ENCODE measurements around the gene RPGR. TPM values are rescaled to one million over a fixed set of nuclear protein-coding genes. Genes with fewer than 3 reads are reported as not detected.
A peak's percentile ranks its signal among the peaks of the same experiment; 100 is the strongest.

RPGR gene
- polyA plus RNA-seq, 3 donors = 4.3 to 10.9 (median 5.1) TPM

DNA sequence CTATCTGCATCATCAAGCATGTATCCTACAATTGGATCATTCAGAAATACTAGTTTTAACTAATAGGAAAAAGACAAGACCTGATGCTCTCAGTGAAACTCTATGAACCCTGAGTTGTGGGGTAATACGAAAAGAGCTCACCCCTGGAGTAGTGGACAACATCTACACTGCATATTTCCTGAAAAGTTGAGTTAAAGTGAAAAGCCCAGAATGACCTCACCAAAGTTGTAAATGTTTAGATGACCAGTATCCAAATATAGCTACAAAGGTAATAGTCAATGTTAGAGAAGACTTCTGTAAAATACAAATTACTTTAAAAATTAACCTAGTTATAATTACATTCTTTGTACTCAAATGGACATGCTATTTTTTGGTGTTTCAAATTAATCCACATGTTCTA lies 53.9 kb downstream of the RPGR start:
- Histone ChIP-seq H3K27ac (ENCODE audit: low read depth in 1 of 2, low read length in 2 of 2) (no peak overlapping the region), H3K4me2 (replicated peaks; ENCODE audit: extremely low read depth, low read length, poor library complexity, severe bottlenecking) (no peak overlapping the region), H3K4me1 (ENCODE audit: control insufficient read depth in 1 of 2, insufficient read depth in 2 of 2, low read length in 2 of 2) (peaks cover 8 to 18% of the 10 kb centered on the region in 2 donors), H3K4me3 (replicated peaks in 1 of 3; ENCODE audit: low read depth in 2 of 3, low read length in 3 of 3) (no peak overlapping the region), H3K79me2 (ENCODE audit: insufficient read depth, low read length) (no peaks in the 10 kb centered on the region), H2AFZ (ENCODE audit: insufficient read depth, low read depth, low read length, poor library complexity, severe bottlenecking) (no peak overlapping the region), H3K9ac (ENCODE audit: insufficient read depth, low read length, poor library complexity, severe bottlenecking) (no peak overlapping the region), H4K20me1 (ENCODE audit: insufficient read depth, low read length) (no peaks in the 10 kb centered on the region), H3K9me3 (replicated peaks in 1 of 2; ENCODE audit: control insufficient read depth in 1 of 2, insufficient read depth in 1 of 2, low read length in 2 of 2) (peaks cover 0 to under 1% of the 10 kb centered on the region in 2 donors), H3K36me3 (replicated peaks in 1 of 2; ENCODE audit: control insufficient read depth in 1 of 2, insufficient read depth in 2 of 2, low read length in 2 of 2) (peaks cover 0 to 7% of the 10 kb centered on the region in 2 donors), H3K27me3 (ENCODE audit: control insufficient read depth in 2 of 2, insufficient read depth in 2 of 2, low read length in 2 of 2) (no peaks in the 10 kb centered on the region)
- Mint-ChIP-seq H3K9me3 (peaks cover 0 to 3% (median 0%) of the 10 kb centered on the region in 7 donors), H3K4me1 (peaks cover 22% of the 10 kb centered on the region), H3K4me3 (no peak overlapping the region), H3K36me3 (peaks cover 11 to 13% of the 10 kb centered on the region in 2 donors), H3K27me3 (ENCODE audit: low read depth in 3 of 3) (peaks cover 0 to 4% (median 0%) of the 10 kb centered on the region in 3 donors), H3K27ac (no peak overlapping the region)
- intact Hi-C loops (cut with micrococcal nuclease) = loop anchor here in 1 of 2 donors (10.0 kb wide), 1 partner anchor 51 kb away; the partner anchor contains the start of gene RPGR
- WGBS (ENCODE audit: insufficient coverage) = no CpG with 5 or more reads among the region's 1 CpG
- TF ChIP-seq CTCF (IDR thresholded peaks at IDR 0.05) = no peak
- peak in 1 of 3 donors; percentile 3 for DNase-seq

GRCh38 chrX:38271154-38271716 lies 56.1 kb downstream of the RPGR start:
- peak in 1 of 3 donors; percentile 8 for DNase-seq
- Histone ChIP-seq H3K4me1 (ENCODE audit: control insufficient read depth in 1 of 2, insufficient read depth in 2 of 2, low read length in 2 of 2) (peaks cover 6 to 11% of the 10 kb centered on the region in 2 donors), H3K9me3 (replicated peaks in 1 of 2; ENCODE audit: control insufficient read depth in 1 of 2, insufficient read depth in 1 of 2, low read length in 2 of 2) (peaks cover 3 to 5% of the 10 kb centered on the region in 2 donors), H3K27me3 (ENCODE audit: control insufficient read depth in 2 of 2, insufficient read depth in 2 of 2, low read length in 2 of 2) (no peaks in the 10 kb centered on the region), H3K79me2 (ENCODE audit: insufficient read depth, low read length) (no peaks in the 10 kb centered on the region), H2AFZ (ENCODE audit: insufficient read depth, low read depth, low read length, poor library complexity, severe bottlenecking) (no peak overlapping the region), H3K9ac (ENCODE audit: insufficient read depth, low read length, poor library complexity, severe bottlenecking) (no peak overlapping the region), H3K4me2 (replicated peaks; ENCODE audit: extremely low read depth, low read length, poor library complexity, severe bottlenecking) (no peak overlapping the region), H3K4me3 (replicated peaks in 1 of 3; ENCODE audit: low read depth in 2 of 3, low read length in 3 of 3) (no peak overlapping the region), H4K20me1 (ENCODE audit: insufficient read depth, low read length) (no peaks in the 10 kb centered on the region), H3K27ac (ENCODE audit: low read depth in 1 of 2, low read length in 2 of 2) (no peak overlapping the region), H3K36me3 (replicated peaks in 1 of 2; ENCODE audit: control insufficient read depth in 1 of 2, insufficient read depth in 2 of 2, low read length in 2 of 2) (peaks cover 0 to 7% of the 10 kb centered on the region in 2 donors)
- Mint-ChIP-seq H3K4me1 (peaks cover 18% of the 10 kb centered on the region), H3K4me3 (no peak overlapping the region), H3K36me3 (peaks cover 11 to 13% of the 10 kb centered on the region in 2 donors), H3K27ac (no peak overlapping the region), H3K9me3 (peaks cover 2 to 7% (median 5%) of the 10 kb centered on the region in 7 donors), H3K27me3 (ENCODE audit: low read depth in 3 of 3) (peaks cover 0 to 4% (median 1%) of the 10 kb centered on the region in 3 donors)
- no peak for TF ChIP-seq CTCF (IDR thresholded peaks at IDR 0.05)
- intact Hi-C loops (cut with micrococcal nuclease) = loop anchor here in 1 of 2 donors (10.0 kb wide), 1 partner anchor 54 kb away; the partner anchor contains the start of gene RPGR

Measured in CD14-positive monocyte (primary cell).